Cerebellar cortex (tissue), 1 donor: Measurements from ENCODE around the gene TNPO1.
"Not testable (repeated sequence)": the region's sequence is repeated elsewhere in the genome, so short reads cannot be mapped to it uniquely, and the experiment has no call there.

ENCODE experiments used
- DNase-seq: peaks from one replicate; pipeline ENCODE4 v3.0.0-alpha.2; 2015; ENCODE audit warnings: low spot score

Gene TNPO1

DNA sequence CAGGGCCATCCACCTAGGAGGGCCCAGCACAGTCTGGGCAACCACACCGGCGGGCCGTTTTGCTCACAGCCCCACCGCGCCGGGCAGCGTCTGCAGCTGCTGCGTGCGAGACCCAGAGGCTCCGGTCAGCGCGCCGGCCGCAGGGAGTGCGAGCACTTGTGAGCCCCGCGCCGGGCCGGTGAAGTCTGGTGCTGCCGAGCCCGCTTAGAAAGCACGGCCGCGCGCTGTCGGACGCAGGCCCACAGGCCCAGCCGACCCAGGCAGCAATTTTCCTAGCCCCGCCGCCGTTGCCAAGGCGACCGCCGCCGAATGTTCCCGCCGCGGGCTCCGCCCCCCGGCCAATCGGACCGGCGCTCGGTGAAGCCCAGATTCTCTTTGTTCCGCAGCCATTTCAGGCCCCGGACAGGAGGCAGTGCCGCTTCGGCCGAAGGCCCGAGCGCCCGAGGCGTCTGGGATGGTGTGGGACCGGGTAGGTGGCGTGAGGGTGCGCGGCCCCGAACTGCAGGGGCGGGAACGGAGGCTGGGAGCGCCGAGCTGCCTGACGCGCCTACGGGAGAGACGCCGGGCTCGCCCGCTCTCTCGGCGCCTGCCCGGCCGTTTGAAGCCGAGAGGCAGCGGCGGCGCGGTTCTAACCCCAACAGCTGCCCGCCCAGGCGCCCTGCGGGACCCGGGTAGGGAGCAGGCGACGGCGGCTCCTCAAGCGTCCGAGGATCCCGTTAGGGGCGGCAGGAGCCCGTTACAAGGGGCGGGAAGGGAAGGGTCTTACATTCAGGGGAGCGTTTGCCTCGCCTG lies at the start of gene TNPO1:
TSS of gene TNPO1 (plus strand) at position 378 of the 792 bp plus-strand sequence. CDS start at position 455, 77 bp downstream.
- DNase-seq: peak; percentile 91

DNA sequence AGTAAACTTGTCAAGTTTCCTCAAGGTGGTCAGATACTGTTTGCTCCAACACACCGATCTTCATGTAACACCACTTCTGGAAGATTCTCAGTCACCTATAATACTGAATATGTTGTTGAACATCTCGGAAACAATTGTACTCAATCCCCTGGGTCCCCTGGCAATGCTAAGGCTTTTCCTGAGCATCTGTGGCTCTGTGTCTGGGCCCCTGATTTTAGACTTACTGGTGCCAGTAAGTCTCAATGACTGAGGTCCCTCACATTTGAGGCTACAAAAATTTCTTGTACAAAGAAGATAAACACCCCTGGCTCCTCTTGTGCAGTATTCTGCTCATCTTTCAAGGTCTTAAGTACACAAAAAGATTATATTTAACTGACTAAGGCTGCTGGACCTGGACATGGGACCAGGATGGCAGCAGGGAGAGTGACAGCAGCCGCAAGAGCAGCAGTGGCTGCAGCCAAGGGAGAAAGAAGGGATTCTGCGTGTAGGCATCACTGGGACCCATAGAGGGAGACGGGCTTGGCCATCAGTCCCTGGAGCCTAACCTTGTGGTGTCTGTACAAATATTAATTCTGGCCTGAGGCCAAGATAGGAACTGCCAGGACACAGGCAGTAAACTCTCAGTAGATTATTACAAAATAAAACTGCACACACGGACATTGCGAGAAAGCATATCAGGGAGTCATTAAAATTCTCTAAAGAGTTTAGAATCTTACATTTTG lies 49.0 kb upstream of the TNPO1 start:
- no peak for DNase-seq

GRCh38 chr5:72770266-72770665 lies 46.2 kb upstream of the TNPO1 start:
- DNase-seq: no peak

GRCh38 chr5:72776684-72777083 lies 39.8 kb upstream of the TNPO1 start:
- DNase-seq: no peak

- DNase-seq: no peak
Observed at GRCh38 chr5:72779520-72779919, 36.9 kb upstream of the TNPO1 start.

GRCh38 chr5:72783354-72783753 lies 33.1 kb upstream of the TNPO1 start:
- DNase-seq: no peak

- no peak for DNase-seq
Observed at GRCh38 chr5:72784129-72784528, 32.3 kb upstream of the TNPO1 start.

DNA sequence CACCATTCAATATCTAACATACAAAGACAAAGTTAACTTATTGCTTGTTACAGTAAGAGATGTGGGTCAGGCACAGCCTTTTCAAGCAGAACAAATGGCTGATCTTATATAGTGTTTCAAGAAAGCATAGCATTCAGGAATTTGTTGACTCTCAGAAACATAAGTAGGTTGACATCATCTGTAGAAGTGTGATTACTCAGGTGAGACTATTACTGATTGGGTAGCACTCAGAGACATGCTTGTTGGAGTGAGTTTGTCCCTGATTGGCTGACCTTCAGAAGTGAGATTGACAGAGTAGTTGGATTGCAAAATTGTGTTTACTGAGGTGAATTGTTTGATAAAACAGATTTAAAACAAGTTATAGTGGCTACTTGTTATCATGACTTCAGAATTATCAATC lies 30.7 kb upstream of the TNPO1 start:
- DNase-seq: no peak

DNA sequence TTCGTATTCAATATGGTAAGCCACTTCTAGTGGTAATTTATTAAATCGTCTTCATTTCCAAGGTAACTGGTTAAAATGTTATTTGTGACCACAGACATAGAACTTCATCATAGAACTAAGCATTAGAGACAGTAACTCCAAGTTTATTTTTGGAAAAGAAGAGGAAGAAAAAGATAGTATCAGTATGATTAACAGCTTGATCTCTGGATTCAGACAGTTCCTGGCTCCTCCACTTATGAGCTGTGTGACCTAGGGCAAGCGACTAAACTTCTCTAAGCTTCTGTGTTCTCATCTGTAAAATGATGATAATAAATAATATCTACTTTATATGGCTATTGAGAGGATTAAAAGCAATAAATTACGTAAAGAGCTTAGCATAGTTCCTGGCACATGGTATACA lies 29.8 kb upstream of the TNPO1 start:
- no peak for DNase-seq

DNA sequence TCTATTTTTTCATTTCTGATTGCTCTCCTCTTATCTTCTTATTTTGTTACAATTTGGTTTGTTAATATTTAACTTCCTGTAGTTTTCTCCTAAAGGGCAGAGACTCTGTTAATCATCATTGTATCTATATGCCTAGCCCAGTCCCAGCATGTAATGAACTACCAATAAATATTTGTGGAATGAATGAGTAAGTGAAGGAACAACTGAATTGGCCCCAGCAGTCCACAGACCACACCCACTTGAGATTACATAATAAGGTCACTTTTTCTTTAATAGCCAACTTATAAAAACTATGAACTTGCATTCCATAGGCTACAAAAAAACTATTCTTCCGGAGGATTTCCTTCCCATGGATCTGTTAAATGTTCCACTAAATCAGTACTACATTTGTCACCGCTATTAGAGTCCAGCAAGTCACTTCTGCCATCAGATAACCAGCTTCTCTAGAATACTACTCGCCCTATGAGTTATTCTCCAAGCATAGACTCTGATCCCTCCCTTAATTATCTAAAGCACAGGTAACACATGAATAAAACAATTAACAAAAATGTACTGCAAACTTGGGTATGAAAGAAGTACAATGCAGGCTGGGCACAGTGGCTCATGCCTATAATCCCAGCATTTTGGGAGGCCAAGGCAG lies 27.5 kb upstream of the TNPO1 start:
- no peak for DNase-seq

DNA sequence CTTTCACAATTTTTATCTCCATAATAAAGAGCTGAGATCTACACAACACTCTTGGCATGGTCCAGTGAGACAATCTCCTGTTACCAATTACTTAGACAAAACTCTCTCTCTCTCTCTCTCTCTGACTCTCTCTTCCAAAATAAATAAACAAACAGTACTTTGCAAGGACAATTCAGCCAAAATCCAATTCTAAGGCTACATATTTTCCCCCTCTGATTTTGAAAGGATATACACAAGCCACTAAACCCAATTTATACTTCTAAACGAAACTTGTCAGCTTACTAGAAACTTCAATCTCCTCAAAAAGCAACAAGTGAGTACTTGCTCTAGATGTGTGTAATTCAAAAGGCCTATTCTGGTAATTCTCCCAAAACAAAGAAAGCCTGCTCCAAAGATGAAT lies 26.3 kb upstream of the TNPO1 start:
- DNase-seq: no peak

DNA sequence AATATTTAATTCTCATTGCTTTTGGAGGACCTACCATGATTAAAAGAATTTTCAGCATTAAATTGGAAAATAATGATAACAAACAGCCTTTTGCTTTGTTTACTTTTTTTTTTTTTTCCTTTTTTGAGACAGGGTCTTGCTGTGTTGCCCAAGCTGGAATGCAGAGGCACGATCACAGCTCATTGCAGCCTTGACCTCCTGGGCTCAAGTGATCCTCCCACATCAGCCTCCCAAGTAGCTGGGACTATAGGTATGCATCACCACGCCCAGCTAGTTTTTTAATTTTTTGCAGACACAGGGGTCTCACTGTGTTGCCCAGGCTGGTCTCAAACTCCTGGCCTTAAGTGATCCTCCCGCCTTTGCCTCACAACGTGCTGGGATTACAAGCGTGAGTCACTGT lies 23.8 kb upstream of the TNPO1 start:
- DNase-seq: not testable (repeated sequence)

GRCh38 chr5:72796001-72796400 lies 20.5 kb upstream of the TNPO1 start:
- DNase-seq: no peak

DNA sequence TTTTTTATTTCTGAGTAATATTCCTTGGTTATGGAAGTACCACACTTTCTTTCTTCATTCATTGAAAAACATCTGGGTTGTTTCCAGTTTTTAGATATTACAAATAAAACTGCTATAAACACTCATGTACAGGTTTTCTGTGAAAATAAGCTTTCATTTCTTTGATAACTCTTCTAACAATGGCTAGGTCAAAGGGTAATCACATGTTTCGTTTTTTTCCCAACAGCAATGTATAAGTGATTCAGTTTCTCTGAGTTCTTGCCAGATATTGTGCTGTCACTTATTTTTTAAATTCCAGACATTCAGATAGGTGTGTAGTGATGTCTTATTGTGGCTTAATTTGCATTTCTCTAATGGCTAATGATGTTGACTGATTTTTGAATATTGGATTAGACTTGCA lies 16.7 kb upstream of the TNPO1 start:
- no peak for DNase-seq

- DNase-seq: not testable (repeated sequence)
Observed at GRCh38 chr5:72808637-72809036, 7.8 kb upstream of the TNPO1 start.

DNA sequence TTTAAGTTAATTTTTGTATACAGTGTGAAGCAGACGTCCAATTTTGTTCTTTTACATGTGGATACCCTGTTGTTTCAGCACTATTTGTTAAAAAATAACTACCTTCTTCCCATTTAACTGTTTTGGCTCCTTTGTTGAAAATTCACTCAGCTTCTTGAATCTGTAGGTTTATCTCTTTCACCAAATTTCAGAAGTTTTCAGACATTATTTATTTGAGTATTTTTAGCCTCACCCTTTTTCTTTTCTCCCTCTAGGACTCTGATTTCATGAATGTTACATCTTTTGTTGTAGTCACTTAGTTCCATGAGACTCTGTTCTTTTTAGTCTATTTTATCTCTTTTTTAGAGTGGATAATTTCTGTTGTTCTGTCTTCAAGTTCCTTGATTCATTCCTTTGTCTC lies 4.6 kb upstream of the TNPO1 start:
- DNase-seq: no peak

- no peak for DNase-seq
Observed at GRCh38 chr5:72812488-72812887, 4.0 kb upstream of the TNPO1 start.

DNA sequence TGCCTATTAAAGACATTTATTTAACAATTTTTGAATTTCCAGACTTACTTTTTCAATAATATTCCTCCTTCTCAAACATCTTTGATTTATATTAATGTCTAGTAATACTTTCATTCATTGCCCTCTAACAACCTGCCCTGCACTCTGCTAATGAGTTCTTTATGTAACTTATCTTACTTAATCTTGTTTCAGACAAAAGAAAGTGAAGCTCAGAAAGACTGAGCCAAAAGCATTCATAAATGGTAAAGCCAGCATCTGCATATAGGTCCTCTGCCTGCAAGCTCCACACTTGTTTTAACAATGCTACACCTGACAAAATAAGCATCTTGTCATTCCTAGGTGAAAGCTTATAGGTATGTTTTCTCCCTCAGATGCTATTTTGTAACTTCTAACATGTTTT lies 2.4 kb upstream of the TNPO1 start:
- DNase-seq: no peak

GRCh38 chr5:72814864-72815263 lies 1.6 kb upstream of the TNPO1 start:
- no peak for DNase-seq

DNA sequence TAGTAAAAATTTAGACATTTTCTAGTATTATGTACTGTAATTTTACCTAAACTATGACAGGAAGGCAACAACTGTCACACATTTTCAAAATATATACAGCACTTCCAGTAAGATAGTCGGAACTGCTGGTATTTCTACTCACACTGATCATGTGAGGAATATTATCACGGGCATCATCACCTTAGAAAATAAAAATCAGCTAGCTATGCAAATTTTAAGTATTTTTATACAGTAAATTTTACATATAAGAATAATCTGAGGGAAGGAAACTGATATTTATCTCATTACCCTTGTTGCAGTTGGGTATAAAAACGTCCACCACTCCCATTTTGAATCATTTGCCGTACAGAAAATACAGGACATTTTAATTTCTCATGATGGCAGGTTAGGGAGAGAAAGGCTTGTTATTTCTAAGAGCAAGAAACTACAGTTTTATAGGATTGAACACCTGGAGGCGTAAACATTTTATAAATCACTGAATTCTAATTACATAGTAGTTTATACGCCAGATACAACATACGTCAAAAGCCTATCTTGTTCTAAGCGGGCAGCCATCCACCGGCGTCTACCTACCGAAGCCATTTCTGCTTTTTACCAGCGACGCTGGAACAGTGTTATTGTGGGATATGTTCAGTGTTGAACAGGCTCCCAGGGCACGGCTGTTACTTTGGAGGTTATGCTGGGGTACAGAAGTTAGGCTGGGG lies 729 bp upstream of the TNPO1 start:
- DNase-seq: peak; percentile 69

DNA sequence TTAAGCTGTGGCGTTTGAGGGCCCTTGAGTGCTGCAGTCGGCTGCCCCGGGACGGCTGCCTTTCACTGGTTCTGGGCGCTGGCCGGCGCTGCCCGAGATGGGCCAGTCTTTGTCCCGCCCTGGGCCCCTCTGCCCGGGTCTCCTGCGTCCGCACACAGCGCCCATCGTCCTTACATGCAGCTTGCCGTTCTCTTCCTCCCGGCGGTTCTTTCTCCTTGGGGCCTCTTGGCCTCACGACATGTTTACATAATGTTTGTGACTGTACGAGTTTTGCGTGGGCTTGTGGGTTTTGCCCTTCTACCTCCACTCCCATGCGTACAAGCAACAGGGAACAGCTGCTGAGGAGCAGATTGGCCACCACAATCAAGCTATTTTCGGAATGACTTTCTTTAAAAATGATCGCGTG lies 618 bp downstream of the TNPO1 start:
- DNase-seq: peak; percentile 70

DNA sequence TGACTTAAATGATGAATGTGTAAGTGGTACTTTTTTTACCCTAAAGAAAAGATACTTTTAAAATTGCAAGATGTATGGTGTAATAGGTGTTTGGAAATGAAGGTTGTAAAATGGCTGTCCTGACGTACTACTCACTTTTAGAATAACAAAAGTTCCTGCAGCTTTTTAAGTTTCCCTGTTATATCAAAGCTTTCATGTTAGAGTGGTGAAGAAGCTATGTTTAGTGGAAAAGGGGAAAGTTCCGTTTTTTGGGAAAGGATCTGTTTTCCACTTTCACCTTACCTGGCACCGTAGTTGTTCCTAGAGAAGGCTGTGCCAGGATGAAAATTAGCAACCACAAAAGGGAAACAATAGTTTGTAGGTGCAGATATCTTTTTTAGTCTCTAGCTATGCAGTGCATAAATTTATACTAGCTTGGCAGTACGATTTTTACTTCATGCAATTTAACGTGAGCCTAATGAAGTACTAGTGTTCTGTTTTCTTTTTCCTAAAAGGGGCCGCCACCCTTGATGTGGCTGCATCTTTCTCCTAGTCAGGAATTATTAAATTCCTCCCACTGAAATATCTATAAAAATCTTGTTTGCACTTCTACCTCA lies 1.3 kb downstream of the TNPO1 start:
- peak; percentile 35 for DNase-seq
